ENCODE data around the gene NUTM2F.
"Not testable (repeated sequence)": the region's sequence is repeated elsewhere in the genome, so short reads cannot be mapped to it uniquely, and the experiment has no call there.

The NUTM2F gene

DNA sequence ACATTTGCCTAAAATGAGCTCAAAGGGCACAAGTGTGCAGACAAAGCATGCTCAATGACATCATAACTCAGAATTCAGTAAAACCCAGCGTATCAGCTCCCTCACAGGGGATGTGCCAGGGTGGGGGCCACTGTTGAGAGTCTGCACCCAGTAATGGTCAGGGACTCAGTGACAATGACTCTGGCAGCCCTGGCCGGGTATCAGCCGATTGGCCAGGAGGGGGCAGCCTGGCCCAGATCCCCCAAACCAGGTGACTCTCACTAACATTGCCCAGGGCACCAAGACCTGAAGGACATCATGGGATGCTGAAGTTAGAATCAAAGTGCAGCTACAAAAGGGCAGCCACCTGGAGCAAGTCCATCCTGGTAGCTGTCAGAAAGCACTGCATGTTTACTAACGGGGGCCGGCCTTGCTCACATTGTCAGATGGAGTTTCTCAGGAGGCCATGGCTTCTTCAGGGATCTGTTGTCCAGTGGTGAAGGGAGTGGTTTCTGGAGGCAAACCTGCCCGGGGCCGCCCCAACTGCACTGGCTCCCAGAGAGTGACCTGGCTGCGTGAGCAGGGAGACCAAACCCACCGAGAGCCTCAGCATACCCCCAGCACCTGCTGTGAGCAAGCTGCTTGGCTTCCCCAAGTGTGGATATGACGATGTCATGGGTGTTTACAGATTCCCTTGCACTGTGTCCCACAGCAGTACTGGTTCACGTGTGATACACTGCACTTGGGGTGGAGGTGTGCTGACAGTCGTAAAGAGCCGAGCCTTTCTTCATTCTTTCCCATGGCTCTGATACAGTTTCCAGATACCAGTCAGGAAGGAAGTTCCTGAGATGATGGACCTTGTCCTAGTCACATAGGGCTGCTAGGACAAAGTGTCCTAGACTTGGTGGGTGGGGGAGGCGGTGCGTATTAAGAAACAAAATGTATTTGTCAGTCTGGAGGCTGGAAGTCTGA, 13.1 kb downstream of the NUTM2F start:
- DNase-seq: not testable (repeated sequence)

GRCh38 chr9:94303321-94303720, 25.1 kb downstream of the NUTM2F start:
- DNase-seq: no peak

- DNase-seq: no peak
Observed at GRCh38 chr9:94302426-94302825, 26.0 kb downstream of the NUTM2F start.

- DNase-seq: no peak
Observed at GRCh38 chr9:94301583-94301982, 26.9 kb downstream of the NUTM2F start.

DNA sequence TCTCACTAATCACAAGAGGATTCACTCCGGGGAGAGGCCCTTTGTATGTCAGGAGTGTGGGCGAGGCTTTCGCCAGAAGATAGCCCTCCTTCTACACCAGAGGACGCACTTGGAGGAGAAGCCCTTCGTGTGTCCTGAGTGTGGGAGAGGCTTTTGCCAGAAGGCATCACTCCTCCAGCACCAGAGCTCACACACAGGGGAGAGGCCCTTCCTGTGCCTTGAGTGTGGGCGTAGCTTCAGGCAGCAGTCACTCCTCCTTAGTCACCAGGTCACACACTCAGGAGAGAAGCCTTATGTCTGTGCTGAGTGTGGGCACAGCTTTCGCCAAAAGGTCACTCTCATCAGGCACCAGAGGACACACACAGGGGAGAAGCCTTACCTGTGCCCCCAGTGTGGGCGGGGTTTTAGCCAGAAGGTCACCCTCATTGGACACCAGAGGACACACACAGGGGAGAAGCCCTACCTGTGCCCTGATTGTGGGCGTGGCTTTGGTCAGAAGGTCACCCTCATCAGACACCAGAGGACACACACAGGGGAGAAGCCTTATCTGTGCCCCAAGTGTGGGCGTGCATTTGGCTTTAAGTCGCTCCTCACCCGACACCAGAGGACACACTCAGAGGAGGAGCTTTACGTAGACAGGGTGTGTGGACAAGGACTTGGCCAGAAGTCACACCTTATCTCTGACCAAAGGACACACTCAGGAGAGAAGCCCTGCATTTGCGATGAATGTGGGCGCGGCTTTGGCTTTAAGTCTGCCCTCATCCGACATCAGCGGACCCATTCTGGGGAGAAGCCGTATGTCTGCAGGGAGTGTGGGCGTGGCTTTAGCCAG, 27.8 kb downstream of the NUTM2F start:
- DNase-seq: no peak

DNA sequence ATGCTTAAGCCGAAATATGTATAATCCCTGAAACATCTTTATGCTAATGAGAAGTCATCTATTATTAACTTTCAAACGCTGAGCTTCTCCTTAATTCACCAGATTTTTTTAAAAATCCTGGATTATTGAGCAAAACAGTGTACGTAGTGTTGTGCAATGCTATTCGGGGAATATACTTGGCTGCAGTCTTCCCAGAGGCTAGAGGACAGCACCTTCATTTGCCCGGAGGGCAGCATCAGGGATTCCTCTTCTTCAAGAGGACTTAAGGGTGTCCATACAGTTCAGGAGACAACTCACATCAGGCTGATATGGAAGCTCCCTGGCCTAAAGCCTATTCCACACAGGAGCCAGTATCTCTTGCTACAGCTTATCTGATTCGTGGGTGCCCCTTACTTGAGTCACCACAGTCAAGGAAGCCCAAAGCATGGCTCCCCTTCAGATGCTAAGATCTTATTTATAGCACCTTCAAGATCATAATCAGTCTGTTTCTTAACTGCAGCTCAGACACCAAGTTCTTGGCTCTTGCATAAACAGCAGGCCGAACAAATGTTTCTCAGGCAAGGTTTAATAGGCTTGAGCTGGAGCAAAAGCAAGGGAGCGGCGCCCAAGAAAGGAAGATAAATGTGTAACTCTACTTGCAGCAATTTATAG, 29.4 kb downstream of the NUTM2F start:
- no peak for DNase-seq

GRCh38 chr9:94289691-94290090, 38.8 kb downstream of the NUTM2F start:
- DNase-seq: no peak

- no peak for DNase-seq
Observed at GRCh38 chr9:94287877-94288513, 40.4 kb downstream of the NUTM2F start.

DNA sequence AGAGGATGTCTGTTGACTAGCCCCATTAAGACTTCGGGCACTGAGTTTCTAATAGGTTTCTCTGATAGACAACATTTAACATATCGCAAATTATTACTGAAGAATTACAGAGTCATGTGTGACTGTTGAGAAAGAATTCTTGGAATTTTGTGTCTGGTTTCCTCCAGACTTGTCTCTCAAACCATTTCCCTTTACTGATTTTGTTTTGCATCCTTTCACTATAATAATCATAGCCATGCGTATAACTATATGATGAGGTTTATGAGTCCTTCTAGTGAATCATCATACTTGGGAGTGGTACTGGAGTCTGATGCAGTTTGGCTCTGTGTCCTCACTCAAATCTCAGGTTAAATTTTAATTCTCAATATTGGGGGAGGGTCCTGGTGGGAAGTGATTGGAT, 42.3 kb downstream of the NUTM2F start:
- no peak for DNase-seq

GRCh38 chr9:94281101-94281500, 47.3 kb downstream of the NUTM2F start:
- no peak for DNase-seq

GRCh38 chr9:94280409-94280989, 47.9 kb downstream of the NUTM2F start:
- no peak for DNase-seq

- no peak for DNase-seq
Observed at GRCh38 chr9:94277885-94278536, 50.4 kb downstream of the NUTM2F start.

DNA sequence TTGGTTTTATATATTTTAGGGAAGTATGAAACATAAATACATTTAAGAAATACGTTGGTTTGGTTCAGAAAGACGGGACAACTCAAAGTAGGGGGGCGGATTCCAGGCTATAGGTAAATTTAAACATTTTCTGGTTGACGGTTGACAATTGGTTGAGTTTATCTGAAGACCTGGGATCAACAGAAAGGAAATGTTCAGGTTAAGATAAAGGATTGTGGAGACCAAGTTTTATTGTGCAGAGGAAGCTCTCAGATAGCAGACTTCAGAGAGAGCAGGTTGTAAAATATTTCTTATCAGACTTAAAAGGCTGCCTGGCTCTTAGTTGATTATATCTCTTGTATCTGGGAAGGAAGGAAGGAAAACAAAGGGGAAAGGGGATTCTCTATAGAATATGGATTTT, 51.4 kb downstream of the NUTM2F start:
- DNase-seq: not testable (repeated sequence)

- no peak for DNase-seq
Observed at GRCh38 chr9:94270009-94270408, 58.4 kb downstream of the NUTM2F start.

DNA sequence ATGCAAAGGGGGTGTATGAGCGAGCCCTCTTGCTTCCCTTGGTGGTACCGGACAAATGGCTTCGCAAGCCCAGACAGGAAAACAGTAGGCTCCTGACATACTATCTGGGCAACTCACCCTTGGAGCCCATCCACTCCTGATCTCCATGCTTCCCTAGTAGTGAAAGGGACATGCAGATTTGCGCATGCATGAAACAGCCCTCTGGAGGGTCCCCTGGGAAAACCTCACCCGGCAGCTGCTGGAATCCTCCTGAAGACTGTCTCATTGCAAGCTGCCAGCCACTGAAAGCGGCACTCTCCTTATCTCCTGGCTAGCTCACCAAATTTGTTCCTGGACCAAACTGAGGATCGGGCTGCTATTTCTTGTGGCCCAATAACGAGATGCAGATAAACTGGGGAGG, 59.2 kb downstream of the NUTM2F start:
- no peak for DNase-seq
